Caco-2 (cell line): ENCODE measurements around the gene TEX22. TPM values are rescaled to one million over a fixed set of nuclear protein-coding genes. Genes with fewer than 3 reads are reported as not detected.
A peak's percentile ranks its signal among the peaks of the same experiment; 100 is the strongest.

Source experiments
- BruUV-seq: library from RNA; stranded (reverse); fragments of 400-500 nt; replicated peaks from 2 replicates; lab custom pipeline; 2021; lab: Mats Ljungman, UMichigan
- CTCF ChIA-PET: fragments of 300-600 bp; sonication (Branson Sonifier 250); formaldehyde crosslinking; loops from one replicate; lab custom pipeline; 2022; ENCODE audit warnings: antibody characterized with exemption; lab: Charles Lee
- POLR2A ChIA-PET: fragments of 300-600 bp; sonication (Branson Sonifier 250); formaldehyde crosslinking; loops from one replicate; lab custom pipeline; 2022; ENCODE audit warnings: antibody characterized with exemption; lab: Charles Lee
- DNase-seq, 2 experiments: peaks; one replicate each; pipeline versions ENCODE4 v3.0.0 to v3.0.0-alpha.2; 2020 to 2022
- H3K27me3 ChIP-seq: replicated peaks from 2 replicates; pipeline ENCODE4 v1.6.0; 2011; ENCODE audit warnings: low read length; ENCODE audit not compliant: control insufficient read depth, insufficient read depth
- H3K36me3 ChIP-seq: 2 replicates; pipeline ENCODE4 v1.5.1; 2011; ENCODE audit warnings: low read length; ENCODE audit not compliant: control insufficient read depth, insufficient read depth
- H3K4me1 ChIP-seq: fragments of 250-450 bp; sonication (Bioruptor Pico); 2 replicates; pipeline ENCODE4 v1.5.1; 2020; ENCODE audit warnings: mild to moderate bottlenecking
- H3K4me3 ChIP-seq: 2 replicates; pipeline ENCODE4 v1.5.1; 2011; ENCODE audit warnings: low read depth, mild to moderate bottlenecking, control low read depth, low read length
- H3K9me3 ChIP-seq: fragments of 250-450 bp; sonication (Bioruptor Pico); 2 replicates; pipeline ENCODE4 v1.5.1; 2020; ENCODE audit warnings: mild to moderate bottlenecking, moderate library complexity
- H3K27ac Mint-ChIP-seq: one replicate; pipeline ENCODE4 v1.8.0; 2022; ENCODE audit warnings: mixed read lengths; ENCODE audit not compliant: unreplicated experiment
- H3K27me3 Mint-ChIP-seq: one replicate; pipeline ENCODE4 v1.8.0; 2022; ENCODE audit warnings: mixed read lengths; ENCODE audit not compliant: insufficient read depth, unreplicated experiment
- H3K36me3 Mint-ChIP-seq: one replicate; pipeline ENCODE4 v1.8.0; 2022; ENCODE audit warnings: mild to moderate bottlenecking, mixed read lengths; ENCODE audit not compliant: insufficient read depth, unreplicated experiment
- H3K4me1 Mint-ChIP-seq: one replicate; pipeline ENCODE4 v1.8.0; 2022; ENCODE audit warnings: low read depth, mixed read lengths; ENCODE audit not compliant: unreplicated experiment
- H3K4me3 Mint-ChIP-seq: one replicate; pipeline ENCODE4 v1.8.0; 2022; ENCODE audit warnings: mild to moderate bottlenecking, moderate library complexity, mixed read lengths; ENCODE audit not compliant: unreplicated experiment
- H3K9me3 Mint-ChIP-seq: one replicate; pipeline ENCODE4 v1.8.0; 2022; ENCODE audit warnings: mixed read lengths; ENCODE audit not compliant: unreplicated experiment
- intact Hi-C: fragments of 100-400 bp; cut with micrococcal nuclease; formaldehyde crosslinking; loops from one replicate; pipeline ENCODE4 v1.10.0; 2022; ENCODE audit not compliant: unreplicated experiment
- total RNA-seq: library from RNA; stranded (reverse); gene quantifications from 2 replicates; pipeline ENCODE4 v1.2.3, GENCODE V29; 2022
- TF ChIP-seq, protein P1 (sequence below), 2 experiments: fragments of 200-600 bp in 1 of 2; IDR thresholded peaks; 1 replicate in 1 of 2; 2 replicates in 1 of 2; pipeline versions ENCODE4 v1.5.1 to v1.8.0; 2011 to 2022; ENCODE audit warnings: antibody characterized with exemption in 1 of 2, control low read depth in 1 of 2, inconsistent platforms in 1 of 2, low read depth in 1 of 2, low read length in 1 of 2, mild to moderate bottlenecking in 1 of 2, moderate library complexity in 1 of 2; ENCODE audit not compliant: insufficient read depth in 1 of 2, severe bottlenecking in 1 of 2, unreplicated experiment in 1 of 2

The TEX22 gene
- total RNA-seq, 1 experiment from 2014 or later: 0.86 TPM

DNA sequence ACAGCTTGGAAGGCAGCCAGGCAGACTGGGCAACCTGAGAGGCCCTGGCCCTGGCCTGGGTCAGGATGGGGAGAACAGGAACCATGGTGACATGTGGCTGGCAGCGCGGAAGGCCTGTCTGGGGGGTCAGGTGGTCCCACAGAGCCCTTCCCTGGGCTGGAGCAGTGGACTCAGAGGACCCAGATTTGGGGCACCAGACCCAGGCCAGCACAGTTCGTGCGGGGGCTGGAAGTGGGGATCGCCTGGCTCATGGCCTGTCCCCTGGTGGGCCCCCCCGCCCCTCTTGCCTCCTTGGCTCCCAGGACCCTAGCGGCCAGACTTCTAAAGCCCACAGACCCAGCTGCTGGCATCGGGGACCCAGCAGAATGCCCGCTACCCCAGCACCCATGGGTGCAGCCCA lies 42.7 kb downstream of the TEX22 start:
- Histone ChIP-seq H3K4me1 (no peaks in the 10 kb centered on the region), H3K4me3 (no peak overlapping the region), H3K9me3 (no peaks in the 10 kb centered on the region), H3K36me3 (no peaks in the 10 kb centered on the region), H3K27me3 (no peaks in the 10 kb centered on the region)
- Mint-ChIP-seq H3K27ac (no peak overlapping the region), H3K9me3 (no peaks in the 10 kb centered on the region), H3K4me3 (no peak overlapping the region), H3K36me3 (peaks cover 20% of the 10 kb centered on the region), H3K27me3 (no peaks in the 10 kb centered on the region), H3K4me1 (no peaks in the 10 kb centered on the region)
- TF ChIP-seq, protein P1, sequence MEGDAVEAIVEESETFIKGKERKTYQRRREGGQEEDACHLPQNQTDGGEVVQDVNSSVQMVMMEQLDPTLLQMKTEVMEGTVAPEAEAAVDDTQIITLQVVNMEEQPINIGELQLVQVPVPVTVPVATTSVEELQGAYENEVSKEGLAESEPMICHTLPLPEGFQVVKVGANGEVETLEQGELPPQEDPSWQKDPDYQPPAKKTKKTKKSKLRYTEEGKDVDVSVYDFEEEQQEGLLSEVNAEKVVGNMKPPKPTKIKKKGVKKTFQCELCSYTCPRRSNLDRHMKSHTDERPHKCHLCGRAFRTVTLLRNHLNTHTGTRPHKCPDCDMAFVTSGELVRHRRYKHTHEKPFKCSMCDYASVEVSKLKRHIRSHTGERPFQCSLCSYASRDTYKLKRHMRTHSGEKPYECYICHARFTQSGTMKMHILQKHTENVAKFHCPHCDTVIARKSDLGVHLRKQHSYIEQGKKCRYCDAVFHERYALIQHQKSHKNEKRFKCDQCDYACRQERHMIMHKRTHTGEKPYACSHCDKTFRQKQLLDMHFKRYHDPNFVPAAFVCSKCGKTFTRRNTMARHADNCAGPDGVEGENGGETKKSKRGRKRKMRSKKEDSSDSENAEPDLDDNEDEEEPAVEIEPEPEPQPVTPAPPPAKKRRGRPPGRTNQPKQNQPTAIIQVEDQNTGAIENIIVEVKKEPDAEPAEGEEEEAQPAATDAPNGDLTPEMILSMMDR (IDR thresholded peaks at IDR 0.05; ENCODE audit: insufficient read depth in 1 of 2, low read depth in 1 of 2, low read length in 1 of 2, severe bottlenecking in 1 of 2, unreplicated experiment in 1 of 2): no peak
- CTCF ChIA-PET: interaction anchor here (0.7 kb wide), 1 partner anchor 33 kb away, joined by 3 read pairs; no protein-coding TSS in a partner anchor
- POLR2A ChIA-PET: no interaction called here
- BruUV-seq: no TSS peak
- intact Hi-C loops: no loop called here
- DNase-seq: no peak

DNA sequence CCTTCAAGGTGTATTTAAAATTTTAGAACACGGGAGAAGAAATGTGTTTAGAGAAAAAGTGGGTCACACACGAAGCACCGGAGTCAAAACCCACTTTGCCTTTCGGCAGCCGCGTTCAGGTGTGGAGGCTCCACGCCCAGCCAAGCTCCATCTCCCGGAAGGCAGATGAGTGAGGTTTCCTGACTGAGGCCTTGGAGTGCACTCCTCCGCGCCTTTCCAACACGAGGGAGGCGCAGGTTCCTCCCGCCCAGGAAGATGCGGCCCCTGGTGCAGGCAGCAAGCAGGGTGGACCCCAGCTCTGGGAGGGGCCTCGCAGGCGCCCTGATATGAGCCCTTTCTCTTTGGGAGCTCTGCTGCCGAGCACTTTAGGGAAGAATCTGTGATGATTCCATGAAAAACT lies 43.8 kb downstream of the TEX22 start:
- H3K4me3 Mint-ChIP-seq: no peak overlapping the region
- intact Hi-C loops: no loop called here
- TF ChIP-seq, protein P1 (IDR thresholded peaks at IDR 0.05; ENCODE audit: insufficient read depth in 1 of 2, low read depth in 1 of 2, low read length in 1 of 2, severe bottlenecking in 1 of 2, unreplicated experiment in 1 of 2): no peak
- TSS peak; percentile 22 for BruUV-seq
- no peak for DNase-seq
- H3K4me3 ChIP-seq: no peak overlapping the region
- H3K27ac Mint-ChIP-seq: no peak overlapping the region
- H3K27me3 Mint-ChIP-seq: no peaks in the 10 kb centered on the region
- CTCF ChIA-PET: no interaction called here
- POLR2A ChIA-PET: no interaction called here
- no peaks in the 10 kb centered on the region for H3K9me3 ChIP-seq
- H3K4me1 ChIP-seq: no peaks in the 10 kb centered on the region
- H3K4me1 Mint-ChIP-seq: no peaks in the 10 kb centered on the region
- H3K36me3 ChIP-seq: no peaks in the 10 kb centered on the region
- no peaks in the 10 kb centered on the region for H3K27me3 ChIP-seq
- H3K36me3 Mint-ChIP-seq: peaks cover 20% of the 10 kb centered on the region
- H3K9me3 Mint-ChIP-seq: no peaks in the 10 kb centered on the region

DNA sequence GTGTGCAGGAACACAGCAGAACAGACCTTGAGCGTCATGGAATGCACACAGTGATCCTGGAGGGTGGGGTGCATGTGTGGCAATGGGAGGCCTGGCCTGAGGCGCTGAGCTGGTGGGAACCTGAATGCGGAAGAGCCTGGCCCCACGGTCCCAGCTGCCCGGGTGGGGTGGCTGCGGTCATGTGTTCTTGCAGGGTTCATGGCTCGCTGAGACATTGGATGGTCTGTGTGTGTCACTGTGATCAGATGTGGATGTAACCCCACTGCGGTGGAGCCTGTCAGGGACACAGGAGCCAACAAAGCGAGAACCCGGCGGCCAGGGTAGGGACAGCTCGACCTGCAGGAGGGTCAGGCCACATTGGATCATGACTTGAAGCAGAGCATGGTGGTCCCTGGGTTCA lies 44.5 kb downstream of the TEX22 start:
- no peaks in the 10 kb centered on the region for H3K4me1 Mint-ChIP-seq
- Histone ChIP-seq H3K4me3 (no peak overlapping the region), H3K36me3 (no peaks in the 10 kb centered on the region), H3K9me3 (no peaks in the 10 kb centered on the region), H3K4me1 (no peaks in the 10 kb centered on the region), H3K27me3 (no peaks in the 10 kb centered on the region)
- H3K36me3 Mint-ChIP-seq: peaks cover 23% of the 10 kb centered on the region
- H3K27me3 Mint-ChIP-seq: no peaks in the 10 kb centered on the region
- no peak overlapping the region for H3K4me3 Mint-ChIP-seq
- ChIA-PET CTCF (no interaction called here), POLR2A (interaction anchor here (0.5 kb wide), 1 partner anchor 29 kb away, joined by 5 read pairs; no protein-coding TSS in a partner anchor)
- intact Hi-C loops: no loop called here
- no peak overlapping the region for H3K27ac Mint-ChIP-seq
- no peak for DNase-seq
- no TSS peak for BruUV-seq
- TF ChIP-seq, protein P1 (IDR thresholded peaks at IDR 0.05; ENCODE audit: insufficient read depth in 1 of 2, low read depth in 1 of 2, low read length in 1 of 2, severe bottlenecking in 1 of 2, unreplicated experiment in 1 of 2): no peak
- H3K9me3 Mint-ChIP-seq: no peaks in the 10 kb centered on the region
